Loucy (cell line): ENCODE measurements around the gene C5orf46.

Experiments
- H2AFZ ChIP-seq: fragments of 200-600 bp; sonication (generic); 2 replicates; pipeline ENCODE4 v1.6.0; 2016; ENCODE audit warnings: antibody characterized with exemption, mild to moderate bottlenecking, low read length, moderate library complexity
- H3F3A ChIP-seq: fragments of 200-600 bp; 2 replicates; pipeline ENCODE4 v1.6.0; 2016; ENCODE audit warnings: antibody characterized with exemption, low read depth, mild to moderate bottlenecking
- H3K27me3 ChIP-seq: fragments of 200-600 bp; sonication (generic); 2 replicates; pipeline ENCODE4 v1.6.1; 2014; ENCODE audit warnings: low read length, mild to moderate bottlenecking; ENCODE audit not compliant: insufficient read depth, poor library complexity, severe bottlenecking
- H3K36me3 ChIP-seq: fragments of 200-600 bp; sonication (generic); 2 replicates; pipeline ENCODE4 v1.6.1; 2016; ENCODE audit warnings: low read length; ENCODE audit not compliant: insufficient read depth
- H3K4me1 ChIP-seq: fragments of 200-600 bp; sonication (generic); 2 replicates; pipeline ENCODE4 v1.5.1; 2014; ENCODE audit warnings: low read length, mild to moderate bottlenecking; ENCODE audit not compliant: insufficient read depth, poor library complexity, severe bottlenecking
- H3K4me2 ChIP-seq: fragments of 200-600 bp; sonication (generic); 2 replicates; pipeline ENCODE4 v1.6.0; 2014; ENCODE audit warnings: antibody characterized with exemption, low read length, low read depth, mild to moderate bottlenecking; ENCODE audit not compliant: poor library complexity, severe bottlenecking
- H3K4me3 ChIP-seq: fragments of 200-600 bp; sonication (generic); 2 replicates; pipeline ENCODE4 v1.5.1; 2014; ENCODE audit warnings: low read length, mild to moderate bottlenecking, mixed read lengths; ENCODE audit not compliant: poor library complexity, severe bottlenecking
- H3K79me2 ChIP-seq: fragments of 200-600 bp; sonication (generic); 2 replicates; pipeline ENCODE4 v1.6.1; 2014; ENCODE audit warnings: low read length; ENCODE audit not compliant: insufficient read depth
- H3K9ac ChIP-seq: fragments of 200-600 bp; sonication (generic); 2 replicates; pipeline ENCODE4 v1.6.0; 2014; ENCODE audit warnings: mild to moderate bottlenecking, low read depth, low read length, moderate library complexity; ENCODE audit not compliant: poor library complexity, severe bottlenecking
- H3K9me2 ChIP-seq: fragments of 200-600 bp; sonication (generic); replicated peaks from 2 replicates; pipeline ENCODE4 v1.6.1; 2016; ENCODE audit warnings: low read depth, low read length, mixed read lengths
- H3K9me3 ChIP-seq: fragments of 200-600 bp; sonication (generic); 2 replicates; pipeline ENCODE4 v1.6.1; 2014; ENCODE audit warnings: mild to moderate bottlenecking, antibody characterized with exemption, low read length, low read depth; ENCODE audit not compliant: insufficient read depth
- H4K20me1 ChIP-seq: fragments of 200-600 bp; sonication (generic); 2 replicates; pipeline ENCODE4 v1.6.0; 2014; ENCODE audit warnings: antibody characterized with exemption, low read length, mild to moderate bottlenecking; ENCODE audit not compliant: insufficient read depth, poor library complexity, severe bottlenecking
- EZH2phosphoT487 ChIP-seq: fragments of 200-600 bp; IDR thresholded peaks from 2 replicates; pipeline ENCODE4 v1.6.1; 2018; ENCODE audit warnings: antibody characterized with exemption, mild to moderate bottlenecking, moderate library complexity, borderline replicate concordance
- TF ChIP-seq, protein P1 (sequence below): fragments of 200-600 bp; sonication (generic); conservative IDR thresholded peaks from 2 replicates; pipeline ENCODE4 v1.5.1; 2014; ENCODE audit warnings: mild to moderate bottlenecking, antibody characterized with exemption, low read length

Gene C5orf46

DNA sequence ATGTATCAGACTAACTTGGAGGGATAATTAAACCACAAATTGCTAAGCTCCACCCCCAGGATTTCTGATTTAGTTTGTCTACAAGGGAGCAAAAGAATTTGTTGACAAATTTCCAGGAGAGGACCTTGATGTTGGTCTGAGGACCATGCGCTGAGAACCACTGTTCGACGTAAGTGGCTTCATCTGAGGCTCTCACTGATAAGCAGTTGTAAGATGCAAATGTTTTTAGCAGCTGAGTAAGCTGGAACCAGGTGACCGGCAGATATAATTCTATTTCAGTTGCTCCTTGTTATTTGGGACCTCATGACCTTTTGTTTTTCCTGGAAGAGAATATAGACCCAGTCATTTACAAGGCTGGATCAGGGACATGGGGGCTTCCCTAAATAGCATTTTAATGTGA, 60.7 kb downstream of the C5orf46 start:
- Histone ChIP-seq H3K4me3 (no peak overlapping the region), H3K9me2 (no peaks in the 10 kb centered on the region), H4K20me1 (no peaks in the 10 kb centered on the region), H3K79me2 (no peaks in the 10 kb centered on the region), H3K9ac (no peak overlapping the region), H3K4me1 (no peaks in the 10 kb centered on the region), H3K9me3 (no peaks in the 10 kb centered on the region), H3F3A (no peaks in the 10 kb centered on the region), H3K36me3 (no peaks in the 10 kb centered on the region), H2AFZ (no peak overlapping the region), H3K4me2 (no peak overlapping the region), H3K27me3 (peaks cover 5% of the 10 kb centered on the region)
- no peak for TF ChIP-seq EZH2phosphoT487
- TF ChIP-seq, protein P1, sequence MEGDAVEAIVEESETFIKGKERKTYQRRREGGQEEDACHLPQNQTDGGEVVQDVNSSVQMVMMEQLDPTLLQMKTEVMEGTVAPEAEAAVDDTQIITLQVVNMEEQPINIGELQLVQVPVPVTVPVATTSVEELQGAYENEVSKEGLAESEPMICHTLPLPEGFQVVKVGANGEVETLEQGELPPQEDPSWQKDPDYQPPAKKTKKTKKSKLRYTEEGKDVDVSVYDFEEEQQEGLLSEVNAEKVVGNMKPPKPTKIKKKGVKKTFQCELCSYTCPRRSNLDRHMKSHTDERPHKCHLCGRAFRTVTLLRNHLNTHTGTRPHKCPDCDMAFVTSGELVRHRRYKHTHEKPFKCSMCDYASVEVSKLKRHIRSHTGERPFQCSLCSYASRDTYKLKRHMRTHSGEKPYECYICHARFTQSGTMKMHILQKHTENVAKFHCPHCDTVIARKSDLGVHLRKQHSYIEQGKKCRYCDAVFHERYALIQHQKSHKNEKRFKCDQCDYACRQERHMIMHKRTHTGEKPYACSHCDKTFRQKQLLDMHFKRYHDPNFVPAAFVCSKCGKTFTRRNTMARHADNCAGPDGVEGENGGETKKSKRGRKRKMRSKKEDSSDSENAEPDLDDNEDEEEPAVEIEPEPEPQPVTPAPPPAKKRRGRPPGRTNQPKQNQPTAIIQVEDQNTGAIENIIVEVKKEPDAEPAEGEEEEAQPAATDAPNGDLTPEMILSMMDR, result no peak

GRCh38 chr5:147844846-147845245, 61.5 kb downstream of the C5orf46 start:
- Histone ChIP-seq H3K4me1 (no peaks in the 10 kb centered on the region), H3K27me3 (peaks cover 5% of the 10 kb centered on the region), H3K4me2 (no peak overlapping the region)

DNA sequence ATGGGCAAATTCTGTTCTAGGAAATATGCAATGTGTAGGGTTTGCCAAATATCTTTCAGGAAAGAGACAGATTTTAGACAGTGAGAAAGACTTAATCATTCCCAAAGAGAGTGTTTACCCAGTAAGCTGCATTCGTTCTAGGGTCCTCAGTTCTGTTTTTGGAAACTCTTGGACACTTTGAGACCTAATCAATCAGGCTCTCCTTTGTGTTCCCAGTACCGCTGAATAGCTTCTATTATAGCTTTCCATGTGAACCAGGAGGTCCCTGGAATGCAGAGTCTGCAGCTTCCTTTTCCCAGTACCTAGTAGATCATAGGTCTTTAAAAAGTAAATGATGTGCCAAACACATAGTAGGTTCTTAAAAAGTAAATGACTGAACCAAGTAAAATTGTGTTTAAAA, 63.5 kb downstream of the C5orf46 start:
- H3F3A ChIP-seq, result no peaks in the 10 kb centered on the region
- no peaks in the 10 kb centered on the region for H3K9me2 ChIP-seq
- no peak overlapping the region for H3K9ac ChIP-seq
- H3K36me3 ChIP-seq, result no peaks in the 10 kb centered on the region
- peaks cover 5% of the 10 kb centered on the region for H3K27me3 ChIP-seq
- H3K9me3 ChIP-seq, result no peaks in the 10 kb centered on the region
- no peaks in the 10 kb centered on the region for H4K20me1 ChIP-seq
- H3K4me2 ChIP-seq, result no peak overlapping the region
- H3K4me1 ChIP-seq, result no peaks in the 10 kb centered on the region
- no peak for TF ChIP-seq EZH2phosphoT487
- TF ChIP-seq, protein P1, result no peak
- no peak overlapping the region for H2AFZ ChIP-seq
- no peaks in the 10 kb centered on the region for H3K79me2 ChIP-seq
- H3K4me3 ChIP-seq, result no peak overlapping the region

More at GRCh38 chr5:147844846-147845245, 61.5 kb downstream of the C5orf46 start:
- TF ChIP-seq, protein P1, result no peak
- TF ChIP-seq EZH2phosphoT487, result no peak
- Histone ChIP-seq H3K36me3 (no peaks in the 10 kb centered on the region), H3K4me3 (no peak overlapping the region), H3K79me2 (no peaks in the 10 kb centered on the region), H4K20me1 (no peaks in the 10 kb centered on the region), H3K9ac (no peak overlapping the region), H3F3A (no peaks in the 10 kb centered on the region), H2AFZ (no peak overlapping the region), H3K9me2 (no peaks in the 10 kb centered on the region), H3K9me3 (no peaks in the 10 kb centered on the region)
